GM19025 (cell line): ENCODE measurements around the gene RASL10A.

Experiments
- ATAC-seq: cut with Tn5 transposase; IDR thresholded peaks from one replicate; pipeline ENCODE4 v1.9.1; 2021; ENCODE audit warnings: mild to moderate bottlenecking, low read depth, moderate library complexity; ENCODE audit not compliant: unreplicated experiment

RASL10A gene

DNA sequence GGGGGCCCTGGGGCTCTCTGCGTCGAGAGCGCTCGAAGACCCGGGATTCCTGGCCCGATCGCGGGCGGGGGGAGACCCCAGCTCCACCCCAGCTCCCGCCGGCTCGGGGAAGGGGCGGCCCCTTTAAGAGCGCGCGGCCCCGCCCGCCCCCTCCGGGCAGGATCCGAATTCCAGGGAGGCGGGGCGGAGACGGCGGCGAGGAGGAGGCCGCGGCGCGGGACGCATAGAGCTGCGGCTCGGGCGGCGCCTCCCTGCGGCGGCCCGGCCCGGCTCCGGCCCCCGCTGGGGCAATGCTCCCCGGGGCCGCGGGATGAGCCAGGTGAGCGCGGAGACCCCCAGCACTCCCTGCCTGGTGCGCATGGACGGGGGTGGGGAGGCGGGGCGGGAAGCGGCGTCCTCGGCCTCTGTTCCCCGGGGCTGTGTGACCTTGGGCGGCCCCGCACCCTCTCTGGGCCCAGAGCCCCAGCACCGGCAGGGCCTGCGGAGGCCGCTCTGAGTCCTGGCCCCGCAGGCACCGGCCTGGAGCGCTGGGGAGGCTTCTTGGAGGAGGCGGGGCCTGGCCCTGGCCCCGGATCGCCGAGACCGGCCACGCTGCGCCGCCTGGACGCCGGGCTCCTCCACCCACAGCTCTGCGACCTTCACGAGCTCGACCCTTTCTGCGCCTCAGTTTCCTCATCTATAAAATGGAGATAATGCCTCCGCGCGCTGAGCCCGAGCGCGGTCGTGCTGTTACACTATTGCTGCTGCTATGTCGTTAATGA lies 8.5 kb downstream of the RASL10A start:
- ATAC-seq: no peak

DNA sequence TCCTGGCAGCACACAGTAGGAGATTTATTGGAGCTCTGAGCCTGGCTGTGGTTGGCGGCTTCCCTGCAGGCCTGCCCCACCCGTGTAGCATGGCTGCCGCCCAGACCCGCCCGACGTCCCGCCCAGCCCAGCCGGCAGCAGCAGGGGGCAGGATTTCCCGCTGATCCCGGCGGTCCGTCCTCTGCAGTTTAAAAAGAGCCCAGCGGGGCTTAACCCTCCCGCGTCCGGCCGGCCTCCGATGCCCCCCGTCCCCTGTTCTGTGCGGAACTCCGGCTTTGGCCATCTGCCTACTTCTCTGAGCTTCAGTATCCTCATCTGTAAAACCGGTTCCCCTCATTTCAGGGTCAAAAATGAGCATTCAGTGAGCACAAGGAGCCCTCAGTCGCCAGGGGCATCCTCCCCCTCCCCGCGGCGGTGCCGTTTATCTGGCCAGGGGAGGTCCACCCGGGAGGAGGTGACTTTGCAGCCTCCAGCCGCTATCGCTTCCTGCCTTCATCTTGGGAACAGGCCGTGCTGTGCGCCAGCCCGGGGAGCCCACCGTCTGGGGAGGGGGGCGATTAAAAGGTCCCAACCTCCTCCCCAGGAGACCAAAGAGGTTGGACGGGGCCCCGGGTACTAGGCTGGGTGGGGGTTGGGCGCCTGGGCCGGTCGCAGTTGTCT lies 9.2 kb downstream of the RASL10A start, which contains the start of gene GAS2L1:
Gene GAS2L1, plus strand, starts transcription at position 476 of the 660 bp plus-strand sequence. CDS start 1,456 bp downstream, outside the sequence.
- no peak for ATAC-seq

DNA sequence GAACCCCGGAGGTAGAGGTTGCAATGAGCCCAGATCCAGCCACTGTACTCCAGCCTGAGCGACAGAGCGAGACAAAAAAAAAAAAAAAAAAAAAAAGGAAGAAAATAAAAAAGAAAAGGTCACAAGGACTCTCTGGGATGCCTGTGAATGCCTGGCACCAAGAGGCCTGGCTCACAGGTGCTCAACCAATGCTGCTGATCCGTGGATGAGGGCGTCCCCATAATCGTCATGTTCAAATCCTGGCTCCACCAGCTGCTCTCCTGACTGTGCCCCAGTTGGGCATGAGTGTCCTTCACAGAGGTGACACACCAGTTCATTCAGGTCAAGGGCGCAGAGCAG lies 9.7 kb downstream of the RASL10A start:
- no peak for ATAC-seq

DNA sequence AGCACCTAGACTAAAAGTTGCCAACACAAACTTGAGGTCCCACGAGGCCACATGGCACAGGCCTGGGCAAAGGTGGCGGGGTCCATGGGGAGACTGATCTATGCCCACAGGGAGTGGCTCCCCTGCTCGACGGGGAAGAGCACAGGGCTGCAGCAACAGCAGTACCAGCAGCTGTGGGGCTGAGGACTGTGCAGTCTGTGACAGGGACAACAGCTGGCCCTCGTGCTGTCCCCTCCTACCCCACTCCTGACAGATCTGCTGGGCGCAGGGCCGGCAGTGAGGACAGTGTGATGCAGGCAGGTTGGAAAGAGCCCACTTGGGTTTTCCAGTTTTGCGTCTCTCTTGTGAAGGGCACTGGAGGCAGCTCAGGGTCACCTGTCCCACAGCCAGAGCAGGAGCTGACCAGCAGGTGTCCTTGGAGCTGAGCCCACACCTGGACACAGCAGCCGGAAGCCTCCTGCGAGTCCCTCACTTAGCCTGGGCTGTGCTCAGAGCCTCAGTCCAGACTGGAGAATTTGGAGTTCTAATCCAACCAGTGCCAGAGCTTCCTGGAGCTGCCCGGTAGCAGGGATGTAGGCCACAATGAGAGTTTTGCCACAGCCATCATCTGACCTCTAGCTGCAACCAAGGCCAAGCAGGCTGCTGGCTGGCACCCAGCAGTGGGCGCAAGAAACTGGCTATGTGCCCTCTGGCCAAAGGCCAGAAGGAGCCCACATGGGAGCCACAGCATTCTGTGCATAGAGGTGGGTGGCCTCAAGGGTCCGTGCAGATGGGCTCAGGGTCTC lies 12.6 kb downstream of the RASL10A start:
- no peak for ATAC-seq

DNA sequence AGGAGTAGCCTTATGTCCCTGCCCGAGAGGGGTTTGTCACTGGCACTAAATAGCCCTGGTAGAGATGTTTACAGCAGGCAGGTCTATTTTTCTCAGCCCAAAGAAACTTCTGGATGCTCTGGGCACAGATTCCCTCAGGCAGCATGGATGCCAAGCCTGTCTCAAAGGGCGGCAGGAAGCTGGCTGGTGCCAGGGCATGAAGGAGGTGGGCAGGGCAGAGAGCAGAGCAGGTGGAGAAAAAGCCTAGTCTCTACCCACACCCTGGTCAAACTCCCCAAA lies 13.2 kb downstream of the RASL10A start:
- ATAC-seq: no peak

DNA sequence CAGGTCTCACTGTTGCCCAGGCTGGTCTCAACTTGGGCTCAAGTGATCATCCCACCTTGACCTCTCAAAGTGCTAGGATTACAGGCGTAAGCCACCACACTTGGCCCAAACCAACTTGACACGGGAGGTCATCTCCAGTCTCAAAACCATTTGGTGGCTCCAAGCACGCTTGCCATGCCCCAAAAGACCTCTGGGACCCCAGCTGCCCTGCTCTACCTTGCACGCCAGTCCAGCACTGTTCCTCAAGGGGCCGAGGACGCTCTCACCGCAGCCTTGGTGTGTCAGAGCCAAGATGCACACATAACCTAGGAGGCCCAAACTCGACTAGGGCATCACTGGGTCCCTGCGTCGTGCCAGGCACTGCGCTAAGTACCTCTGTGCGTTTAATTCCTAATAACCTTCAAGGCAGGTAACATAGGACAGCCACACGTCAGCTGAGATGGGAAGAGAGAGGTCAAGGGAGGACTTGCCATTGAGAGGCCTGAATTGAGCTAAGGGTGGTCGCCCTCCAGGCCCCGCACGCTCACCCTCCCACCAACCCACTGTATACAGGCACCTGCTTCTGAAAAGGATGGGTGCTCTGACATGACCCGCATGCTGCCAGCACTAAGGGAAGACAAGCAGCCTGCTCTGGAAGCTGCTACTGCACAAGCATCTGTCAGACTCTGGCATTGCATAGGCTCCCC lies 13.6 kb downstream of the RASL10A start:
- no peak for ATAC-seq

DNA sequence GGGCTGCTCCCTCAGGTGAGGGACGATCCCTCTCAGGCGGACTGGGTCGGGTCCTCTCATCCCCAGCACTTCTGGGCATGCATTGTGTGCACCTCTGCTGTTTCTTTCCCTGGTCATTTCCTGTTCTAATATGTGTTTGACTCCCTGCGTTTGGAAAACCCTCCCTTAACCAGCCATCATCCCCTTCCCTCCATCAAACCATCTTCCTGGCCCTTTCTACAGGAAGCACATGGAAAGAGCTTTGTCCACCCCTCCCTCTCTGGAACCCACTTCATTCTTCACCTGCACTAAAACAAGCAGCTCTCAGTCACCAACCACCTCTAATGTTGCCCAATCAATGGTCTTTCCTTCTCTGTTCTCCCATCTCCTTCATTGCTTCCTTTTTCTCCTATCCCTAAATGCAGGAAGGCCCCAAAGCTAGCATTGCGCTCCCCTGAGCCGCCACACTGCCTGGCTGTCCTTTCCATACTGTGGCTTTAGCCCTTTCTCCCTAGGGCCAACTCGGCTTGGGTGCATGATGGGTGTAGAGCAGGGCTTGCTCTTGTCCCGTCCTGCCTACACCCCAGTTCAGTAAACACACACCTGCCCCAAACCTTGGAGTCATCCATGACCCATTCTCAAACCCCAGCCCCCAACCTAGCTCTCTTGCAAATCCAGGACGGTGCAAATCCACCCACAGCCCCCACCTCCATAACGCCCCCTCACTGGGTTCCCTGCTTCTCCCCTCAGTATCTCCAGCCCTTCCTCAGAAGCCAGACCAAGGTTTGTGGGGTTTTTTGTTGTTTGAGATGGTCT lies 14.5 kb downstream of the RASL10A start:
- no peak for ATAC-seq

DNA sequence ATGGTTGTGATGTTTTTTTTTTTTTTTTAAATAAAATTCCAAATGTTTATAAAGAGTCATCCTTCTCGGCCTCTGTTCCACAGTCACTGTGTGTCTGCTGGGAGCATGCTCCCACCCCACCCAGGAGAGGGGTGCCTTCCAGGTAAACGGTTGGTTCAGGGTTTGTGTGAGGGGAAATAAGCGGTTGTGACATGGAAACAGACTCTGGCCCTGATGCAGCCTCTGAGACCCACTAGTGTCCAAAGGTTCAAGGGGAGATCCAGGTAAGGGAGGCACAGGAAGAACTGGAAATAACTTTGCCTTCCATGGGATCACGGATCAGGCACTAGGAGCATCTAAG lies 15.1 kb downstream of the RASL10A start:
- ATAC-seq: no peak

DNA sequence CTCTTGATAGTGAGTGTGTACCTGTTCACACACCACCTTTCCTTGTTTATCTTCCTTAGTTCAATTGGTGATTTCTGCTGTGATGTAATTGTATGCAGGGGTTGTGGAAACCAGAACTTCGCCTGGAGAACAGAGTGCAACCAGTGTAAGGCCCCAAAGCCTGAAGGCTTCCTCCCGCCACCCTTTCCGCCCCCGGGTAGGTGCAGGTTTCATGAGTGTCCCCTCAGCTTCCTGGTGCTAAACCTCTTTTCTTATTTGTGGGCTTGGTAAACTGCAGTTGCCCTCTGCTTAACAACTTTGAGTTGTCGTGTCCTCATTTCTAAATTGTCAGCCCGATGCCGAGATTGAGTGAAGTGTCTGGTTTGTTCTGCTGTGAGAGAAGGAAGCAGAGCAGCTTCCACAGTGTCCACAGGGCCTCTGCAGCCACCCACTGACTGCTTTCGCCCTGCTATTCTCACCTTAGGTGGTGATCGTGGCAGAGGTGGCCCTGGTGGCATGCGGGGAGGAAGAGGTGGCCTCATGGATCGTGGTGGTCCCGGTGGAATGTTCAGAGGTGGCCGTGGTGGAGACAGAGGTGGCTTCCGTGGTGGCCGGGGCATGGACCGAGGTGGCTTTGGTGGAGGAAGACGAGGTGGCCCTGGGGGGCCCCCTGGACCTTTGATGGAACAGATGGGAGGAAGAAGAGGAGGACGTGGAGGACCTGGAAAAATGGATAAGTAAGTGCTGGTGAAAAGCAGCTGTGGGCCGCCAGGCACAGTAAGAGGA lies 16.2 kb downstream of the RASL10A start:
- ATAC-seq: no peak

DNA sequence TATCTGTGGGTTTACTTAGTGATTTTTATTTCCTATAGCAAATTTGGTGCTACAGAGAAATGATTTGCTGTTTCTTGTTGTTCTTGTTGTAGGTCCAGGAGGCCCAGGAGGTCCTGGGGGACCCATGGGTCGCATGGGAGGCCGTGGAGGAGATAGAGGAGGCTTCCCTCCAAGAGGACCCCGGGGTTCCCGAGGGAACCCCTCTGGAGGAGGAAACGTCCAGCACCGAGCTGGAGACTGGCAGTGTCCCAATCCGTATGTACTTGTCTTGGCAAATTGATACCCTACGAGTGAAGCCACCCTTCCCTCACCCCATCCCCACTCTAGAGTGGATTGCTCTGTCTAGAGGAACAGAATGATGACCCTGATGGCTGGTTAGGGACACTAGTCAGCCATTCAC lies 16.9 kb downstream of the RASL10A start:
- no peak for ATAC-seq

DNA sequence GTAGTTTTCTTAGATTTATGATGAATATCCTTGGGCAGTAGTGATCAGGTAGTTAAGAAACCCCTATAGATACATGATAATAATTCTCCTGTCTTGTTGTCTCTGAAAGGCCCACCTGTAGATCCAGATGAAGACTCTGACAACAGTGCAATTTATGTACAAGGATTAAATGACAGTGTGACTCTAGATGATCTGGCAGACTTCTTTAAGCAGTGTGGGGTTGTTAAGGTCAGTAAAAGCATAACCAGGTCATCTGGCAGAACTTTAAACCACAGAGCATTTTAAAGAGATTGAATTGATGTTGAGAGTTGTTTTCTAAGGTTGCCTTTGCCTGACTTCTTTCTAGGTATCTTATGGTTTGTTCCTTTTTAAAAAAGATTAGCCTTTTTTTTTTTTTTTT lies 23.1 kb downstream of the RASL10A start:
- no peak for ATAC-seq

DNA sequence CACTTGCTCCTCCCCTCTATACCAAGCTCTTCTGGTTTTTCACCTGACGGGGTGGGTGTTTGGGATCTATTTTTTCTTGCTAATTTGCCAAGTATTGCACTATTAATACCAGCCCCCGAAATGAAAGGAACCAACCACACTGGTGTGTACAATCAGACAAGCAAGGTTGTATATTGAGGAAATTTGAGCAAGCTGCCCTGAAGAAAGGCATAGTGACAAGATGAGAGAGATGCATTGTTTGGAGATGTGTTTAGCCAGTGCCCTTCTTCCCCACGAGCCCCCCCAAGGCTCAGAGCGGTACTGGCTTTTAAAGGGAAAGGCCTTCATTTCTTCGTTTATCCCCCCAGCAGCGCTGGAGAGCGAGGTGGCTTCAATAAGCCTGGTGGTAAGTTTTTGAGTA lies 24.3 kb downstream of the RASL10A start:
- ATAC-seq: no peak

DNA sequence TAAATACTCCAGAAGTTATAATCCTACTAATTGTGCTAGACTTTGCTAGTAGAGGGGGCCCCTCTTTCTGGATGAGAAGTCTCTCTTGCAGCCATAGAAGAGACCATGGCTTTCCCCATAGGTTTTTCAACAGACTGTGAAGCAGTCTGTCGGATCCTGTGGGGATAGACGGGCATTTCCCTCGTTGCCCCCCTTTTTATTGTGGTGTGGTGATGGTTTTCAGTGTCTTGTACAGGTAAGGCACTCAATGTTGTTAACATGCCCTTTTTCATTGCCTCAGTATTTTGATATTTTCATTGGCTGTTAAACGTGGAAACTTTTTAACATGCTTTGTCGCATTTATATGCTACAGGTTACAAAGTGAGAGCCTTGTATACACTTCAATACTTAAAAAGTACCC lies 25.4 kb downstream of the RASL10A start:
- no peak for ATAC-seq

DNA sequence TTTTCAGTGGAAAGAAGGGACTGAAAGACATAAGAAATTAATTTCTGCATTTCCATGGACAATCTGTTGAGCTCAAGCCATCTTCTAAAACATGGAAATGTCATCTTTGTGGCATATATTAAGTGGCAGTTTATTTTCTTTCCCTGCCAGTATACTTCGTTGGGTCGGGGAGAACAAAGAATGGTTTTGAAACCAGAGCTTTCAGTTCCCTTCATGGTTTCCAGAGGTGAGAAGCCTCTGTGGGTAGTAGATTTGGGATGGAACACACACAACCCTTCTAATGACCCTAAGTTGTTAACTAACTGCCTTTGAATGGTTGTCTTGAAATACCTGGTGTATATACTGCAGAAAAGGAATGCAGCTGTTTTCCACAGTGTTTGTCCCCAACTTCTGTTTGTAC lies 26.7 kb downstream of the RASL10A start:
- ATAC-seq: no peak

DNA sequence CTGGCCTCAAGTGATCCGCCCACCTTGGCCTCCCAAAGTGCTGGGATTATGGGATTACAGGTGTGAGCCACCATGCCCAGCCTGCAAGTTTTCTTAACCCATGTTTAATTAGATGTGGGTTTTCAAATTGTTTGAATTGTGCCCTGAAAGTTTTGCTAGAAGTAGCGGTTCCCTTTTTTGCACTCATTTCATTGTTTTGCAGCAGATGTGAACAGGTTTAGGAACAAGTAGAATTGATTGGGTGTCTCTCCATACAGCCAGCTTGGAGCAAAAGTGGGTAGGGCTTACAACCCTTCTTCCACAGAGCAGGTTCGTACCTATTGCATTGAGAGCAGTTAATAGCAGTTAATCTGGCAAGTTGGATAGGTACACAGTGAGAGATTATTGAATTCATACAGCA lies 31.3 kb downstream of the RASL10A start:
- no peak for ATAC-seq

DNA sequence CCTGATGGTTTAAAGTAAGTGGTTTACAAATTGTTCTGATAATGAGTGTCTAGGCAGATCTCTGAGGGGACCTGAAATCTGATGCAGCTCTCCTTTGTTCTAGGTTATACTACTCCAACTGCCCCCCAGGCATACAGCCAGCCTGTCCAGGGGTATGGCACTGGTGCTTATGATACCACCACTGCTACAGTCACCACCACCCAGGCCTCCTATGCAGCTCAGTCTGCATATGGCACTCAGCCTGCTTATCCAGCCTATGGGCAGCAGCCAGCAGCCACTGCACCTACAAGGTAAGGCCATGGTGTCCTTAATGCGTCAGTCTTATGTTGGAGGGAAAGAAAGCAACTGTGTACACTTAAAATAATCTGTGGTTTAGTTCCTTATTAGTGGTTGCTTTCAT lies 37.6 kb downstream of the RASL10A start:
- no peak for ATAC-seq

DNA sequence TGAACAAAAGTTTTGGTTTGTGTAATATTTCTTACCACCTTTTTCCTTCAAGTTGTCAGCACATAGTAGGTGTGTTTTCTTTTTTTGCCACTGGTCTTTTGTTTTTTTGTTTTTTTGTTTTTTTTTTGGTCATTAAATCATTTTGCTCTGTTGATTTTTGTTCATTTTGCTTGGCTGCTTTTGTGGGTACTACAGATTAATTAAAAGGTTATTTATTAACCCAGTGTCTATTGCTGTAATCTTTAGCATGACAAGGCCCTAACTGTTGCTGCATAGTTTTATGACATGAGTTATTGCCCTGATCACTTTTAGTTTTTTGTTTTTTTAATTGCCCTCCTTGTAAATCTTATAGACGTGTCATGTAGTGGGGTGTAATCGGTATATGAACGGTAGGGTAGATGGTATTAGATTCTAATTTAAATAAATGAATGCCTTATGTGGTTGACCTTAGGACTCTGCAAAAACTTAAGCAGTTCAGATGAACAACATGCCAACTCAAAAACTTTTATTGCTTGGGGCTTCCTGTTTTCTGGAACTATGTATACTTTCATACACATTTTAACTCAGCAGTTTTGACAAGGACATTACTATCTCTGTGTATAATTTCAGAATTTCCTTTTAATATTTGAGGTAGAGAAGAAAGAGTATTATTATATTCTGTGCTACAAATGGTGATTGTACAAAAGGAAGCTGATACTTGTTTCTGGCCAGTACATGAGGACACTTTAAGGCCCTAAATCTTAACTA lies 39.5 kb downstream of the RASL10A start:
- ATAC-seq: no peak

DNA sequence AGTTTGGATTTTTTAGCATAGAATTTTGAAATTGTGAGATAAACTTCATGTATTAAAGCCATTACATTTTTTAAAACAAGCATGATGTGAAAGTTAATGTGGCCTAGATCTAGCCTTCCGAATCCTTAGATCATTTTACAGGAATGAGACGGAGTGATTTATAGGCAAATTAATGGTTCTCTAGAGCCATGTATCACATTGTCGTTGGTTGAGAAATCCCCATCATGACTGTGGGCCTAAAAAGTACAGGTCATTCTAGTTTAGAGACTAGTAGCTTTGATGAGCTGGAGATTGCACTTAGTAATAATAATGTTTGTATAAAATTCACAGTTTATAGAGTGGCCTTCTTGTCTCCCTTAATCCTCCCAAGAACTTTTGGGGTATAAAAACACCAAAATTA lies 40.3 kb downstream of the RASL10A start:
- ATAC-seq: no peak

DNA sequence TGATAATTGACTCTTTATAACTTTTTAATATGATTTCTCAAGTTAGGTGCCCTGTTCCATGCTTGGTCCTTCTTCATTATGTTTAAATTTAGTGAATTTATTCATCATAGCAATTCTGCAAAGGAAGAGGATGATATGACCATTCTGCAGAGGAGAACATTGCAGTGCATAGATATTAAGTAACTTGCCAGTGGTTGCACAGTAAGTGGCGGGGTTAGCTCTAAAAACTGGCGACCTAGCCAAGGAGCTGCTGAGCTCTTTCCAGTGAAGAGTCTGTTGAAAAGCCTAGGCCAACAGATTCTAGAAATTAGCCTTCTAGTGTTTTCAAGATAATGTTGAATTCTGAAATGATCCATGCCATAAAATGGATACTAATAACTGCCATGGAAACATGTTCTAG lies 42.9 kb downstream of the RASL10A start:
- no peak for ATAC-seq
